ENCODE data around the gene MAT1A.

The MAT1A gene

DNA sequence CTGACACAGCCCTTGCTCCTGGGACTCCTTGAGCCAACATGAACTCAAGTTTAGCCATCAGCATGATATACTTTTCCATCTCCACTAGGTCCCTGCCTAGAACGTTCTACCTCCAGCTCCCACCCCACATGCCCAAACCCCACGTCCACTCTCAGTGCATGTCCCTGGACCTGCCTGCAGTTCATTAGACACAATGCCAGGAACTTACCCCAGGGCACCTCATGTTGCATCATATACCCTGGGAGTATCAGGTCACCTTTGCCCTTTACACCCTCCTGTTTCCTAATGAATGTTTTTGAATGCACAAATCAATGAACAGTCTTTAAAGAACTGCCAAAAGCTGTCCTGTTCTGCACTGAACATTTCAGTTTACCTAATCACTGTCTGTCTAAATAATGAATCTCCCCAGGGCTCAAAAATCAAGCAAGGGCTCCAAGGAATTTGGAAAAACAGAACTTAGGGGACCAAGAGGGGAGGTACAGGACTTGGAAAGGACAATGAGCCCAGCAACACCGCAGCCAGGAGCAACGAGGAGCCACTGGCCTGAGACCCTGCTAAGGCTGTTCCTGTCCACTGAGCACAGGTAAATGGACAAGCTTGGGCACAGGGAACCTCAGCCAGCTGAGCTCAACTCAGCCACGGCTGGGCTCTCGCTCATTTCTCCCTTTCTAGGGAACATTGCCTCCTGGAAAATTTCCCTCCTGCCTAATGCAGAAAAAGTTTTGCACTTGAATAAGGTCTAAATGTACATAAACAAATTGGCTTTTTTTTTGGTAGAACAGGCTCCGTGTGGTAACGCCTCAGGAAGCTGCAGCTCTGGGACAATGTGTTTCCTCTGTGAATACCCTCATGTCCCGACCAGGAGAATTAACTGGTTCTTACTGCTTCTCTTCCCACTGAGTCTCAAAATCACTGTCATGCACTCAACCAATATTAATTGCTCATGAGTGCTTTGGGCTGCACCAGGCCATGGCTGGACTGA lies 7.4 kb downstream of the MAT1A start:
- DNase-seq: no peak

- no peak for DNase-seq
Measured at GRCh38 chr10:80281292-80281691, 8.2 kb downstream of the MAT1A start.

DNA sequence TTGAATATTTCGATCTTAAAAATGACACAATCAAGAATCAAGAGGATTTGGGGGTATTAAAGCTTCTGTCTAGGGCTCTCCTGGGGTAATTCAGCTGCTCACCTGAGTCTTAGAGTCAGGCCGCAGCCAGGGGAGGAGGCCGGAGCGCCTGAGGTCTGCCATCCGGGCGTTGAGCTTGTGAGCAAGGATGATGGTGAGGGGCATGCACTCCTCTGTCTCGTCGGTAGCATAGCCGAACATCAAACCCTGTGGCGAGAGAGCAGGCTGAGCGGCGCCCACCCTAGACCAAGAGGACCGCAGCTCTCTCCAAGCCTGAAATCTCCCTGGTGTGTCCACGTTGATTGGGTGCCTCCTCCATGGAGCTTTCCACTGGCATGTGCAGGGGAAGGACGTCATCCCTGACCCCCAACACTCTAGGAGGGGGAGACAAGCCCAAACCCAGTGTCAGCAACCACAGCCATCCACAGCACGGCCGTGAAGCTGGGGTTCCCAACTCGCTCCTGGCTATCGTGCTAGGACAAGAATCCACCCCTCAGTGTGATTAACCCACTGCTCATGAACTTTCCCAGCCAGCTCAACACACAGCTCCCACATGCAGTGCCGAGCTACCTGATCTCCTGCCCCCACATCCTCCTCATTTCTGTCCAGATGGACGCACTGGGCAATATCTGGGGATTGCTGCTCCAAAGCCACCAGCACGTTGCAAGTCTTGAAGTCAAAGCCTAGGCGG lies 9.2 kb downstream of the MAT1A start:
- no peak for DNase-seq

GRCh38 chr10:80279146-80279545 lies 10.3 kb downstream of the MAT1A start:
- DNase-seq: no peak

- DNase-seq: no peak
Measured at GRCh38 chr10:80278480-80278879, 11.0 kb downstream of the MAT1A start.

- no peak for DNase-seq
Measured at GRCh38 chr10:80277567-80278250, 11.7 kb downstream of the MAT1A start.

GRCh38 chr10:80277016-80277415 lies 12.4 kb downstream of the MAT1A start:
- DNase-seq: no peak

DNA sequence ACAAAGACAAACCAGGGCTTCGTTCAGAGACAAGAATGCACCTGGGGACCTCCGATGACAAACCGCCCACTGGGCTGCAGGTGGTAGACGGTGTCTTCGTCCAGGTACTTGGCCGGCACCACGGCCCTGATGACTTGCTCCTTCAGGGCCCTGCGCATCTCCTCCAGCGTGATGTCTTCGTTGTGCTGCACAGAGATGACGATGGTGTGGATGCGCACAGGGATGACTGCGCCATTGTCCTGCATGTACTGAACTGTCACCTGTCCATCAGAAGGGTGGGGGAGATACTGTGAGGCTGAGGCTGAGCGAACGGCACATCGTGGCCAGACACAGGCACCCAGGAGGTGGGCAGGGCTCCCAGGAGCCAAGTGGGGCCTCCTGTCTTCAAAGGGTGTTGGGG lies 13.1 kb downstream of the MAT1A start:
- no peak for DNase-seq

DNA sequence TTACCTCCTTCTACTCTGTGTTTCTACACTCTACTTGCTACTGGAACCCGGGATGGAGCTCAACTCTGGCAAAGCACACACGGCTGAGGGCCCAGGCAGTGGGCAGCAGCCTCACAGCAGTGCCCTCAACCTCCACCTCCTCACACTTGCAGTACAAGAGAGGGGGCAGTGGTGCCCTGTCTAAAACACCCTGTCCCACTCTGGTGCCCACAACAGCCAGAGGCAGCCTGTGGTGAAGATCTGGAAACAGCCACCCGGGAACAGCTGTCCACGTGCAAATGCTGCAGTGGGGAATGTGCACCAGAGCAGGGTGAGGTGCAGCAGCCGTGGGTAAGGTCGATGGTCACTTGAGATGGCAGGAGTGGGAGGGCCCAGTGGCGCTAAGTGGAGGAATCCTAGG lies 13.7 kb downstream of the MAT1A start:
- DNase-seq: no peak

GRCh38 chr10:80275135-80275498 lies 14.3 kb downstream of the MAT1A start:
- DNase-seq: no peak

GRCh38 chr10:80274396-80275134 lies 14.9 kb downstream of the MAT1A start:
- DNase-seq: no peak

DNA sequence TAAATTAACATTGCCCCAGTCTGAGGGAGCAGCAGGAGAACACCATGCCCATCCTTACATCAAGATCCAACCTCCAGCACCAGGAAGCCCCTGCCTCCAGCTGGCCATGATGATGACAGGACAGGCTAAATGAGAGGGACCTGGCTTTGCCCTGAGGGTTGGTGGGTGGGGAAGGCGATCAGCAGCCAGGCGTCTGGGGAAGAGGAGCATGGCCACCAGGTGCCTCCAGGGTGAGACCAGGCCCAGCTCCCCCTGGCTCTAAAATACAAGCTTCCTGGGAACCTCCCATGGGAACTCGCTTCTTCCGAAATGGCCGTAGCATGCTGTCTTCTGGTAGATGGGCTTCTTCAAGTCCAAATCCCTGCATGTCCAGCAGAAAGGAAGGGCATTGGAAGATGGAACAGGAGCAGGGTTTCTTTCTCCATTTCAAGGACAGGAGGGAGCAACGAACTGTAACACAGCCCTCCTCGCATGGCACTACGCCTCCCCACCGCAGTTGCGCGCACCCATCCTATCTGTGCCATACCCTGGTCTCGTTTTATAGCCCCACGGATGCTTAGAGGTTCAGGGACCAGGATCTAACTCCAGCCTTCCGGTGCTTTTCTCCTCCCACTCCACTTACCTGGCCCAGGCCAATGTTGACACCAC lies 15.8 kb downstream of the MAT1A start:
- DNase-seq: no peak

GRCh38 chr10:80272793-80273522 lies 16.5 kb downstream of the MAT1A start:
- no peak for DNase-seq

- DNase-seq: no peak
Measured at GRCh38 chr10:80271416-80271815, 18.0 kb downstream of the MAT1A start.

GRCh38 chr10:80270887-80271286 lies 18.6 kb downstream of the MAT1A start:
- DNase-seq: no peak

DNA sequence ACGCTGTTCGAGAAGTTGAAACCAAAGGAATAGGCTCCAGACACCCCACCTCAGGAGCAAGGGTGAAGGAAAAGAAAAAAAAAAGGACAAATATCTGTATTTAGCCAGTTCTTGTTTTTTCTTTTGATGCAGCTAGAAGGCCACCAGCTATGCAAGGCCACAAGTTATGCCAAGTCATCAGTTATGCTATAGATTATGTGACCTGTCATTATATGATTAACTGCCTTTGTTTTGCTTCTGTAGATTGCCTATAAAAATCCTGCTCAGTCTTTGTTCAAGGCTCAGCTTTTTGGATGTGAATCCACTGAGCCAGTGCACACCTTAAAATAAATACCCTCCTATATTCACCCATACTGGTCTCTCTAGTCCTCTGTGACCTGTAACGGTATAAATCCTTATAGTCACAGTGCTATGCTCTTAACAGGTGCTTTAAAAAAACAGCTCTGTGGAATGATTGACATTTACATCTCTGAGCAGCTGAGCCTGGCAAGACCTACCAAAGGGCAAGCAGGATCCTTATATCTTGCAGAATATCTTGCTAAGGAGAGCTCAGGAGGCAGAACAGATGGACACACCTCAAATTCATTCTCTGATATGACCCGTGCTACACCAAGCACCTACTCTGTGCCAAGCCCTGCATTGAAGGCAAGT lies 20.4 kb downstream of the MAT1A start:
- no peak for DNase-seq

DNA sequence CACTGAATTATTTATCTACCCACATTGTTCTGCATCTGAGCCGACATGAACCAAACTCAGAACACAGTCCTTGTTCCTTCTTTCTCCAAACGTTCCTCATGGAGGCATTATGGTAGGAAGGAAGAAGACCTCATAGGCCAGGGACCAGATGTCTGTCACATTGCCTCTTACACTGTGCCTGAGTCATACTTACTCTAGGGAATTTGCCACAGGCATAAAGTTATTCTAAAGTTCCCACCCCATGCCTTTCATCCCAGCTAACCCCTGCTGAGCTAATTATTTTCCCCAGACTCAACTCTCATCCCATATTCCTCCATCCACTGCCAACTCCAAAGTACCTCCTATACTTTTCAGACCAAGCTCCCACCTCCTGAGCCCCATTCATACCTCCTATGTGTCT lies 21.2 kb downstream of the MAT1A start:
- no peak for DNase-seq

GRCh38 chr10:80266513-80266863 lies 23.0 kb downstream of the MAT1A start:
- no peak for DNase-seq

- no peak for DNase-seq
Measured at GRCh38 chr10:80265740-80266512, 23.5 kb downstream of the MAT1A start.

Measured in NCI-H524 (cell line).